Measurements from ENCODE around the gene MAPK1IP1L.
"Not testable (repeated sequence)": the region's sequence is repeated elsewhere in the genome, so short reads cannot be mapped to it uniquely, and the experiment has no call there.

MAPK1IP1L gene

DNA sequence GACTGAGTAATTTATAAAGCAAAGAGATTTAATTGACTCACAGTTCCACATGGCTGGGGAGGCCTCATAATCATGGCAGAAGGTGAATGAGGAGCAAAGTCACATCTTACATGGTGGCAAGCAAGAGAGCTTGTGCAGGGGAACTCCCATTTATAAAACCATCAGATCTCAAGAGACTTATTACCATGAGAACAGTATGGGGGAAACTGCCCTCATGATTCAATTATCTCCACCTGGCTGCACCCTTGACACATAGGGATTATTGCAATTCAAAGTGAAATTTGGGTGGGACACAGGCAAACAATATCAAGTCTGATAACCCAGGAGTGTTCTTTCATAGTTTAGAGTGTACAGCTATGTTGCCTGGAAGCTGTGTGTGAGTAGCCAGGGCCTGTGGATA, 13.5 kb upstream of the MAPK1IP1L start:
- not testable (repeated sequence) for H3K4me1 ChIP-seq (ENCODE audit: control insufficient read depth, insufficient read depth, low read length); H3K27me3 ChIP-seq (ENCODE audit: control insufficient read depth, insufficient read depth, low read length); H3K4me3 ChIP-seq (ENCODE audit: low read depth, low read length); H3K36me3 ChIP-seq (ENCODE audit: control insufficient read depth, insufficient read depth, low read length); H3K9ac ChIP-seq (ENCODE audit: low read depth, low read length); H3K9me3 ChIP-seq (ENCODE audit: control insufficient read depth, insufficient read depth, low read length)

DNA sequence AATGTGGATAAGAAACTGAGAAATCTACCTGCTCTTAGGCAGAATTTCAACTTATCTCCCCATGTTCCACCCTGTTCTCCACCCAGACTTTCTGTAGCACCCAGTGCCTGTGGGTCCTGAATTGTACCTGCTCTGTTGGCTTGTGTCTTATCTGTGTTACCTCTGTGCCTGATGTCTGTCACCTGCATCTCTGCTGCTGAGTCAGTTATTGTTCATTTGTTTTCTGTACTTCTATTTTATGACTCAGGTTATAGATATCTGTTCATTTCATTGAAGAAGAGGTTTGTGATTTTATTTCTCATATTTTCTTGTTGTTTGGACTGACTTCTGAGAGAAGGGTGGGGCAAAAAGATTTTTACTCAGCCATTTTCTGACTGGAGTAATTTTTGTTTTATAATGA, 12.7 kb upstream of the MAPK1IP1L start:
- H3K36me3 ChIP-seq (ENCODE audit: control insufficient read depth, insufficient read depth, low read length), result peaks cover 10% of the 10 kb centered on the region
- H3K4me3 ChIP-seq (ENCODE audit: low read depth, low read length), result no peak overlapping the region
- H3K27me3 ChIP-seq (ENCODE audit: control insufficient read depth, insufficient read depth, low read length), result no peaks in the 10 kb centered on the region

DNA sequence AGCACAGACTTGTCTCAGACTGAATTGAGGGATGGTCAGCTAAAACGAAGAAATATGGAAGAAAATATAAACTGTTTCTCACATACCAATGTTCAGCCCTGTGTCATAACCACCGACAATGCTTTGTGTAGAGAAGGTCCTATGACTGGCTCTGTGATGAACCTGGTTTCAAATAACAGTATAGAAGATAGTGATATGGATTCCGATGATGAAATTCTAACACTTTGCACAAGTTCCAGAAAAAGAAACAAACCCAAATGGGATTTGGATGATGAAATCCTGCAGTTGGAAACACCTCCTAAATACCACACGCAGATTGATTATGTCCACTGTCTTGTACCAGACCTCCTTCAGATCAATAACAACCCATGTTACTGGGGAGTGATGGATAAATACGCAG, 7.9 kb upstream of the MAPK1IP1L start:
- no peak overlapping the region for H3K4me3 ChIP-seq (ENCODE audit: low read depth, low read length)
- H3K9ac ChIP-seq (ENCODE audit: low read depth, low read length), result no peak overlapping the region
- no peaks in the 10 kb centered on the region for H3K27me3 ChIP-seq (ENCODE audit: control insufficient read depth, insufficient read depth, low read length)
- H3K36me3 ChIP-seq (ENCODE audit: control insufficient read depth, insufficient read depth, low read length), result peaks cover 8% of the 10 kb centered on the region
- no peaks in the 10 kb centered on the region for H3K9me3 ChIP-seq (ENCODE audit: control insufficient read depth, insufficient read depth, low read length)
- H3K4me1 ChIP-seq (ENCODE audit: control insufficient read depth, insufficient read depth, low read length), result no peaks in the 10 kb centered on the region

More for the DNA sequence above, 12.7 kb upstream of the MAPK1IP1L start:
- Histone ChIP-seq H3K9ac (ENCODE audit: low read depth, low read length) (no peak overlapping the region), H3K4me1 (ENCODE audit: control insufficient read depth, insufficient read depth, low read length) (no peaks in the 10 kb centered on the region), H3K9me3 (ENCODE audit: control insufficient read depth, insufficient read depth, low read length) (no peaks in the 10 kb centered on the region)

DNA sequence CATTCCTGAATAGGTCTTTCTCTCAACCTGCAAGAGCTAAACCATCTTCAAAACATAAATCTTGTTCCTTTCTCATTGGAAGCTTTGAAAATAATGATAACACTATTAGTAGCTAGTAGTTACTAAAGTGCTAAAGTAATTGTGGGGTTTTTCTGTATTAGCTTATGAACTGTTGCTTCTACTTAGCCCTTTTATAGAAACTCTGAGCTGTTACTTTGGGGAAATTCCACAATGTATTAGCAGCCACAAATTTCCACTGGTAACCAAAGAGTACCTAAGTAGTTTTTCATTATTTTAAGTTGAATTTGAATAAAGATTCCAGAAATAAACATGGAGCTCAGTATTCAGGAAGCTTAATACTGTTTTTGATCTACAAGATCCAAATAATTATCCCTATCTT, 6.4 kb upstream of the MAPK1IP1L start:
- Histone ChIP-seq H3K36me3 (ENCODE audit: control insufficient read depth, insufficient read depth, low read length) (peaks cover 8% of the 10 kb centered on the region), H3K4me3 (ENCODE audit: low read depth, low read length) (no peak overlapping the region), H3K9me3 (ENCODE audit: control insufficient read depth, insufficient read depth, low read length) (no peaks in the 10 kb centered on the region), H3K9ac (ENCODE audit: low read depth, low read length) (no peak overlapping the region), H3K4me1 (ENCODE audit: control insufficient read depth, insufficient read depth, low read length) (no peaks in the 10 kb centered on the region), H3K27me3 (ENCODE audit: control insufficient read depth, insufficient read depth, low read length) (no peaks in the 10 kb centered on the region)

DNA sequence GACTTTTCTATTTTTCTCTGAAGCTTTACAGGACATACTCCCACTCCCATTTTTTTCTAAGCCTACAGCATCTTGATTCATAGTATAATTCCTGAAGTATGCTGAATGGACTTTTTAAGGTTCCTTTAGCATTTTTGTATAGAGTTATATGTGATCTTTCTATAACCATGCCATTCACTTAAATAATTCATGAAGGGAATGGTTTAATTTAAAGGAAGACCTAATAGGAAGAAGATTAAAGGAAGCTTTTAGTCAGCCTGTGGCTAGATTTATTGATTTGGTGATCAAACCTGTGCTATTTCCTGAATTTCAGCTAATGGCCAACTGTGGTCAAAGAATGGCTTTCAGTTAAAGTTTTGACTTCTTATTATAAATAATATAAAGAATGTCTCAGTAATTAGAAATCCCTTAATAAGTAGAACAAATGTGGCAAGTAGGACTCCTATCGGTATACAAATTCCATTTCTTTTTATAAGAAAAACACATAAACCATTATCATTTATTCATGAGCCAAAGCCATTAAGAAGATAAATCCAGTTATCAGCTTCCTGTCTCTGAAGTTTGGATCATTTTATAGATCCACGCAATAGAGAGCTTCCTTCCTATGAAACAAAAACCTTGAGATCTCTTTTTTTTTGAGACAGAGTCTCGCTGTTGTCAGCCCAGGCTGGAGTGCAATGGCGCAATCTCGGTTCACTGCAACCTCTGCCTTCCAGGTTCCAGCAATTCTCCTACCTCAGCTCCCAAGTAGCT, 4.0 kb upstream of the MAPK1IP1L start:
- Histone ChIP-seq H3K9ac (ENCODE audit: low read depth, low read length) (no peak overlapping the region), H3K4me3 (ENCODE audit: low read depth, low read length) (no peak overlapping the region), H3K9me3 (ENCODE audit: control insufficient read depth, insufficient read depth, low read length) (no peaks in the 10 kb centered on the region), H3K27me3 (ENCODE audit: control insufficient read depth, insufficient read depth, low read length) (no peaks in the 10 kb centered on the region), H3K4me1 (ENCODE audit: control insufficient read depth, insufficient read depth, low read length) (no peaks in the 10 kb centered on the region), H3K36me3 (ENCODE audit: control insufficient read depth, insufficient read depth, low read length) (peaks cover 11% of the 10 kb centered on the region)

DNA sequence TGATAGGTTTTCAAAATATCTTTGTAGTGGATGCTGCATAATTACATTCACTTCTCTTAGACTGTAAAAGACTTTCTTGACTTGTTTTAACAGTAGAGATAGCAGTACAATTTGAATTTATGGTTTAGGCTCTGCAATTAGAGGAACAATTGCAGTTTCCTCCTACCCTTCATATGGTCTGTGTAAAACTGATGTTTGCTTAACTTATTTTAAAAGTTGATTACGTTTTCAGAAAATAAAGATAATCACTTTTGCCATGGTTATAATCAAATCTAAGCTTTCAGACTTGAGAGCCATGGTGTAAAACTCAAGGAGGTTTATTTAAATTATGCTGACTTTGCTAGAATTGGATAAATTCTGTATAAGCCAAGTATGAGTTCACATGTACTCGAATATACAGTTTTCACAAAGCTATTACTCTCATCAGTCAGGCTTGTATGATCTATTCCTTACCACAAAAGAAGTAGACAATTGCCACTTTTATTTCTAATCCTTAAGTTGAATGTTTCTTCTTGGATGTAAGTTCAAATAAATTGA, 2.5 kb upstream of the MAPK1IP1L start:
- Histone ChIP-seq H3K4me3 (ENCODE audit: low read depth, low read length) (no peak overlapping the region), H3K27me3 (ENCODE audit: control insufficient read depth, insufficient read depth, low read length) (no peaks in the 10 kb centered on the region), H3K36me3 (ENCODE audit: control insufficient read depth, insufficient read depth, low read length) (peaks cover 3% of the 10 kb centered on the region), H3K9ac (ENCODE audit: low read depth, low read length) (no peak overlapping the region), H3K9me3 (ENCODE audit: control insufficient read depth, insufficient read depth, low read length) (no peaks in the 10 kb centered on the region), H3K4me1 (ENCODE audit: control insufficient read depth, insufficient read depth, low read length) (peaks cover 5% of the 10 kb centered on the region)

DNA sequence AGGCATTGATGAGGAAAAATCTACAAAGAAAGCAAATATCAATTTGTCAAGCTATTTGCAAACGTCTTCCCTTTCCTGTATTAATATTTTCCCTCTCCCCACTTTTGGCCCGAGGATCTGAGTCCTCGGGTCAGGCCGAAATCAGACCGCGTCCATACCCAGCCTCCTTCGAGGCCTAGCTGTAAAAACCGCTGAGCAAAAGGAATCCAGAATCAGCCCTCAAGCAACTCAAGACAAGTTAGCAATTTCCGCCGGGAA, 353 bp upstream of the MAPK1IP1L start:
- H3K4me1 ChIP-seq (ENCODE audit: control insufficient read depth, insufficient read depth, low read length), result peaks cover 7% of the 10 kb centered on the region

DNA sequence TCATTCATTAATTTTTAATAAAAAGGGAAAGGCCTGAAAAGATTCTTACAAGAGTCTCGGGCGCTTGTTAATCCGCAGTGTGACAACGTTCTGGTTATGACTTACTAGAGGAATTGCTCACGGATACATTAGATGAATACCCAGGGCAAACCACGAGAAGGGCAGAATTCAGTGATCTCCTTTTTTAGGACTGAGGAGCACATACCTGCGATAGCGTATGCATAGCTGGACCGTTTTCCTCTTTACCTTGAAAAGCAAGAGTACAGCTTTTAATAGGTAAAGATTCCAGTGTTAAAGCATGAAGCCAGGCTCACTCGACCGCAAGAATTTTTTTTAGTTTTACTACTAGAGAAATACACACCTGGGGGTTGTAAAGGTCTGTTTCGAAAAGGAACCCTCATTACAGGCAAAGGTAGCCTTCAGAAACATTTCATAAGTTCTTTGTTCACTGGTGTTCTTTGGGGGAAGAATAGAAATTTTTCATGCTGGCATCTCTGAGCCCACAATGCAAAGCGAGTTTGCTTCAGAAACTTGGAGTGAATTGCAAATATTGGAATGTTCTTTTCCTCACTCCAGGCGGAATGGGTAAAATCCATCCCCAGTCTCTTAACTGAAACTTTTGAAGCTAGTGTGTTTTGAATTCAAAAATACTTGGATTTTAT, 953 bp downstream of the MAPK1IP1L start:
- Histone ChIP-seq H3K4me3 (ENCODE audit: low read depth, low read length) (peak overlapping the region; percentile 99), H3K9ac (ENCODE audit: low read depth, low read length) (peak overlapping the region; percentile 98), H3K4me1 (ENCODE audit: control insufficient read depth, insufficient read depth, low read length) (peaks cover 7% of the 10 kb centered on the region), H3K27me3 (ENCODE audit: control insufficient read depth, insufficient read depth, low read length) (no peaks in the 10 kb centered on the region), H3K36me3 (ENCODE audit: control insufficient read depth, insufficient read depth, low read length) (peaks cover 3% of the 10 kb centered on the region), H3K9me3 (ENCODE audit: control insufficient read depth, insufficient read depth, low read length) (no peaks in the 10 kb centered on the region)

More for the DNA sequence above, 353 bp upstream of the MAPK1IP1L start:
- H3K4me3 ChIP-seq (ENCODE audit: low read depth, low read length), result peak overlapping the region; percentile 99
- H3K27me3 ChIP-seq (ENCODE audit: control insufficient read depth, insufficient read depth, low read length), result no peaks in the 10 kb centered on the region
- H3K9me3 ChIP-seq (ENCODE audit: control insufficient read depth, insufficient read depth, low read length), result no peaks in the 10 kb centered on the region
- H3K9ac ChIP-seq (ENCODE audit: low read depth, low read length), result peak overlapping the region; percentile 96
- peaks cover 3% of the 10 kb centered on the region for H3K36me3 ChIP-seq (ENCODE audit: control insufficient read depth, insufficient read depth, low read length)

DNA sequence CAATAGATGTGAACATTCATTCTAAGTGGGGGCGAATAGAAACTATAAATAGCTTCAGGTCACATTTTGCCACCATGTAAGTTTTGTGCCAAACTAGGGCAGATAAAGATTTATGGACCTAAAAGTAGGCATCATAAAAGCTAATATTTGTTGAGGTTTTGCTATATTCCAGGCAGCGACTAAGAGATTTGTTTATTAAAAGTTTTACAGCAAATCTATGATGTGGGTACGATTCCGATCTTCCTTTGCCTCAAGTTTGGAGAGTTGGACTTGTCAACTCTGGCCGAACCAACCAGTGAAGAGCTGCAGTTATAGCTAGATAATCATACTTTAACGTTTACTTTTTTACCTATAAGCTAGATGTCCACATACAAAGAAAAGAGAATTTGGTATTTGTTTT, 1.6 kb downstream of the MAPK1IP1L start:
- Histone ChIP-seq H3K4me3 (ENCODE audit: low read depth, low read length) (peak overlapping the region; percentile 99), H3K9ac (ENCODE audit: low read depth, low read length) (no peak overlapping the region), H3K36me3 (ENCODE audit: control insufficient read depth, insufficient read depth, low read length) (peaks cover 3% of the 10 kb centered on the region), H3K9me3 (ENCODE audit: control insufficient read depth, insufficient read depth, low read length) (no peaks in the 10 kb centered on the region), H3K4me1 (ENCODE audit: control insufficient read depth, insufficient read depth, low read length) (peaks cover 7% of the 10 kb centered on the region), H3K27me3 (ENCODE audit: control insufficient read depth, insufficient read depth, low read length) (no peaks in the 10 kb centered on the region)

DNA sequence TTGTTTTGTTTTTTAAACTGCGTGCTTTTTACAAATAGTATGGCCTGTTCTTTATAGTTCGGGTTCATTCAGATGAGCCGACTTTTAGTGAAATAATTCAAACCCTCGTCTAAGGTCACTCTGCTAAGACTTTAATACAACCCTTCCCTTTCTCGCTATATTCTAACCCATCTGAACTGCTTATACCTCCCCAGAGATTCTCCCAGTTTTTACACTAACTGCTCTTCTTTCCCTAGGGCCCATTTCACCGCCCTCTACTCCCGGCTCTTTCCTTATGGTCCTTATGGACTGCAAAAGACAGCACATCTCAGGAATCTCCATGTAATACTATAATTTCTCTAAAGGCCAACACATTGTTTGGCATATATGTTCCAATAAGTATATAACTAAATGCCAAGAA, 2.1 kb downstream of the MAPK1IP1L start:
- Histone ChIP-seq H3K4me3 (ENCODE audit: low read depth, low read length) (peak overlapping the region; percentile 99), H3K4me1 (ENCODE audit: control insufficient read depth, insufficient read depth, low read length) (peaks cover 7% of the 10 kb centered on the region), H3K36me3 (ENCODE audit: control insufficient read depth, insufficient read depth, low read length) (peaks cover 3% of the 10 kb centered on the region), H3K9me3 (ENCODE audit: control insufficient read depth, insufficient read depth, low read length) (no peaks in the 10 kb centered on the region), H3K27me3 (ENCODE audit: control insufficient read depth, insufficient read depth, low read length) (no peaks in the 10 kb centered on the region), H3K9ac (ENCODE audit: low read depth, low read length) (no peak overlapping the region)

DNA sequence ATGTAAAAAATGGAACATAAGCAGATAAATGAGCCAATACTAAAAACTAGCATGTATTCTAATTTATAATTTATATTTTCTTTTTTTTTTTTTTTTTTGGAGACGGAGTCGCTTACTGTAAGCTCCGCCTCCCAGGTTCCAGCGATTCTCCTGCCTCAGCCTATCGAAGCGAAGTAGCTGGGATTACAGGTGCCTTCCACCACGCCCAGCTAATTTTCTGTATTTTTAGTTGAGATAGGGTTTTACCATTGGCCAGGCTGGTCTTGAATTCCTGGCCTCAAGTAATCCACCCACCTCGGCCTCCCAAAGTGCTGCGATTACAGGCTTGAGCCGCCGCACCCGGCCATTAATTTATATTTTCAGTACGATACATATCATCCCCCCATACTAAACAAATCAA, 2.7 kb downstream of the MAPK1IP1L start:
- Histone ChIP-seq H3K27me3 (ENCODE audit: control insufficient read depth, insufficient read depth, low read length) (no peaks in the 10 kb centered on the region), H3K4me1 (ENCODE audit: control insufficient read depth, insufficient read depth, low read length) (peaks cover 7% of the 10 kb centered on the region), H3K36me3 (ENCODE audit: control insufficient read depth, insufficient read depth, low read length) (peaks cover 3% of the 10 kb centered on the region), H3K9me3 (ENCODE audit: control insufficient read depth, insufficient read depth, low read length) (no peaks in the 10 kb centered on the region), H3K9ac (ENCODE audit: low read depth, low read length) (no peak overlapping the region), H3K4me3 (ENCODE audit: low read depth, low read length) (no peak overlapping the region)

DNA sequence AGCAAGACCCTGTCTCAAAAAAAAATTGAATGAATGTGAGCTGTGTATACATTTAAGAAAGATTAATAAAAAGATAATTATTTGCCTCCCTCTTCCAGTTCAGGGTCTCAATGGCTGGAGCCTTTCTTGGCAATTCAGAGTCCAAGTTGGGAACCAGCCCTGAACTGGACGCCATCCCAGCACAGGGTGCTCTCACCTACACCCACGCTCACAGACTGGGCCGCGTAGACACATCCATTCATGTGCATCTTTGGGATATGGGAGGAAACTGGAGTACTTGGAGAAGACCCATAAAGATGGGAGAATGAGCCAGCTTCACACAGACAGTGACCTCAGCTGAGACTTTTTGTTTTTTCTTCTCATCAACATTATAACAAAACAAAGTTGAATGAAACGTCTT, 6.5 kb downstream of the MAPK1IP1L start:
- peaks cover 6% of the 10 kb centered on the region for H3K4me1 ChIP-seq (ENCODE audit: control insufficient read depth, insufficient read depth, low read length)

More for the DNA sequence above, 6.5 kb downstream of the MAPK1IP1L start:
- no peak overlapping the region for H3K9ac ChIP-seq (ENCODE audit: low read depth, low read length)
- peaks cover 4% of the 10 kb centered on the region for H3K36me3 ChIP-seq (ENCODE audit: control insufficient read depth, insufficient read depth, low read length)
- H3K9me3 ChIP-seq (ENCODE audit: control insufficient read depth, insufficient read depth, low read length), result no peaks in the 10 kb centered on the region
- H3K27me3 ChIP-seq (ENCODE audit: control insufficient read depth, insufficient read depth, low read length), result no peaks in the 10 kb centered on the region
- no peak overlapping the region for H3K4me3 ChIP-seq (ENCODE audit: low read depth, low read length)

Data from iPS-15b (cell line).